Esophagus (tissue), 2 donors: ENCODE data around the gene APBB3. TPM values are rescaled to one million over a fixed set of nuclear protein-coding genes. Genes with fewer than 3 reads are reported as not detected.
"Not testable (repeated sequence)": the region's sequence is repeated elsewhere in the genome, so short reads cannot be mapped to it uniquely, and the experiment has no call there.

Source experiments
- H3K27ac ChIP-seq, 2 donors: one replicate each; pipeline ENCODE4 v1.5.1; 2013; ENCODE audit warnings: low read depth in 2 of 2, mild to moderate bottlenecking in 2 of 2, inconsistent platforms in 1 of 2, low read length in 1 of 2, moderate library complexity in 1 of 2
- H3K27me3 ChIP-seq, 2 donors: one replicate each; pipeline ENCODE4 v1.6.1; 2013; ENCODE audit warnings: low read length in 2 of 2, control low read depth in 1 of 2, mild to moderate bottlenecking in 1 of 2; ENCODE audit not compliant: insufficient read depth in 2 of 2, control insufficient read depth in 1 of 2
- H3K36me3 ChIP-seq, 2 donors: one replicate each; pipeline ENCODE4 v1.6.1; 2013; ENCODE audit warnings: low read length in 1 of 2; ENCODE audit not compliant: control insufficient read depth in 2 of 2, insufficient read depth in 2 of 2
- H3K4me1 ChIP-seq, 2 donors: one replicate each; pipeline ENCODE4 v1.6.1; 2013; ENCODE audit warnings: low read length in 1 of 2; ENCODE audit not compliant: control insufficient read depth in 2 of 2, insufficient read depth in 2 of 2
- H3K4me3 ChIP-seq, 2 donors: one replicate each; pipeline ENCODE4 v1.5.1; 2013; ENCODE audit warnings: low read length in 2 of 2, mild to moderate bottlenecking in 2 of 2, low read depth in 1 of 2, moderate library complexity in 1 of 2
- H3K9me3 ChIP-seq, 2 donors: one replicate each; pipeline ENCODE4 v1.6.1; 2013; ENCODE audit warnings: mild to moderate bottlenecking in 2 of 2, low read depth in 1 of 2, low read length in 1 of 2, moderate library complexity in 1 of 2; ENCODE audit not compliant: control insufficient read depth in 2 of 2, insufficient read depth in 1 of 2
- WGBS, 2 donors: extraction: QIAGEN DNeasy Blood & Tissue Kit; methylation state at CpG; one replicate each; pipeline ENCODE4 v1.1.7; 2013; 5-methylcytosine and 5-hydroxymethylcytosine counted together
- polyA plus RNA-seq, 2 donors: library from polyadenylated mRNA; stranded (reverse); fragments of 200-250 nt; gene quantifications; one replicate each; pipeline ENCODE4 v1.2.3, GENCODE V29; 2013
- donor health status: healthy with polysubstance abuse.
- donor health status: Bipolar disorder and iron deficiency.

Gene APBB3
- polyA plus RNA-seq, 2 donors, result 10.9 to 20.7 TPM

GRCh38 chr5:140598836-140599235, 34.4 kb upstream of the APBB3 start:
- no peaks in the 10 kb centered on the region for H3K36me3 ChIP-seq
- H3K9me3 ChIP-seq, result no peaks in the 10 kb centered on the region
- no peak overlapping the region for H3K27ac ChIP-seq
- no peaks in the 10 kb centered on the region for H3K4me1 ChIP-seq
- H3K4me3 ChIP-seq, result no peak overlapping the region
- 71 to 87% methylated on average over 2 of the region's 2 CpGs for WGBS, 2 donors
- no peaks in the 10 kb centered on the region for H3K27me3 ChIP-seq

- no peaks in the 10 kb centered on the region for H3K4me1 ChIP-seq
- WGBS, 2 donors, result 71 to 76% methylated on average over 1 of the region's 1 CpG
- no peak overlapping the region for H3K4me3 ChIP-seq
- no peak overlapping the region for H3K27ac ChIP-seq
- no peaks in the 10 kb centered on the region for H3K27me3 ChIP-seq
- H3K9me3 ChIP-seq, result no peaks in the 10 kb centered on the region
- H3K36me3 ChIP-seq, result no peaks in the 10 kb centered on the region
Observed at GRCh38 chr5:140596321-140596741, 31.9 kb upstream of the APBB3 start.

DNA sequence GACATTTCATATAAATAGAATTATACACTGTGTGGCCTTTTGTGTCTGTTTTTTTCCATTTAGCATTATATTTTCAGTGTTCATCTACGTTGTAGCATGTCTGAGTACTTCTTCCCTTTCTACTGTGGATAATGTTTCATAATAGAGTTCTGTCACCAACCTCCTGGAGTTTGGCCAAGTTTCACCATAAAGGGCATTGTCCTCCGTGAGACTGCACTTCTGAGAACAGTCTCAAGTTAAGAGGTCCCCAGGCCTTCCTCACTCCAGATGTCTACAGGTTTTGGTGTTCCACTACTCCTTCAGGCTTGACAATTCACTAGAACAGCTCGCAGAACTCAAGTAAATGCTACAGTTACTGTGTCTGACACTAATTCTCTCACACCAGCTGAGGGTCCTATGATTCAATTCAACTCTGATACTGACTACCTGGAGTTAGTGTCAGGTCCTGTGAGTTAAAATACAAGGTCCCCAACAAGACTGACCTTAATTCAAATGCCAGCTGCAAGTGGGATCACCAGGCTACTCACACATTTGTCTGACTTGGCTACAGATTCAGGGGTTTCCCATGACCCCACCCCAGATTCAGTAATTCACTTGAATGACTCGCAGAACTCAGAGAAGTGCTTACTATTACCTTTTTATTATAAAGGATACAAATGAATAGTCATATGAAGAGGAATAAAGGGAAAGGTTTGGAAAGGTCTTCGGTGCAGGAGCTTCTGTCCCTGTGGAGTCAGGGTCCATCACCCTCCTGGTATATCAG, 31.3 kb upstream of the APBB3 start:
- Histone ChIP-seq H3K27ac (peak overlapping the region in 1 of 2 donors; percentile 18), H3K9me3 (no peaks in the 10 kb centered on the region), H3K36me3 (no peaks in the 10 kb centered on the region), H3K27me3 (no peaks in the 10 kb centered on the region), H3K4me3 (no peak overlapping the region), H3K4me1 (peaks cover 0 to 3% of the 10 kb centered on the region in 2 donors)
- 59 to 60% methylated on average over 5 of the region's 5 CpGs for WGBS, 2 donors

DNA sequence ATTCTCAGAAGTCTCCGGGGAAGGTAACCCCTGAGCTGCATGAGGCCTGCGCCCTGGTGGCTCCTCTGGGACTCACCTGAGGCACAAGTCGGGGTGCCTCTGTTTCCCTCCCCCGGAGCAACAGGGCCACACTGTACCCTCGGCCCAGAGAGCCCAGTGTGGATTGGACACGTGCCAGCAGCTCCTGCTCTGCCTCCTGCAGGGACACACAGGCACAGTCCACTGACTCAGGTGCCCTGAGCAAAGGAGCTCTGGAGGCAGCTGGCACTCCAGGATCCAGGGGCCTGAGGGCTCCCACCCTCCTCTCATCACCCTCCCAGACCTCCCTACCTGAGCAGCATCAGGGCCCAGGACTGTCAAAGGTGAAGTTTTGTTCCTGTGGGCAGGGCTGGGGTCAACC, 29.8 kb upstream of the APBB3 start:
- Histone ChIP-seq H3K9me3 (no peaks in the 10 kb centered on the region), H3K27ac (peak overlapping the region in 1 of 2 donors; percentile 40), H3K4me3 (no peak overlapping the region), H3K4me1 (peaks cover 0 to 3% of the 10 kb centered on the region in 2 donors), H3K36me3 (no peaks in the 10 kb centered on the region), H3K27me3 (no peaks in the 10 kb centered on the region)
- 71 to 79% methylated on average over 6 of the region's 6 CpGs for WGBS, 2 donors

DNA sequence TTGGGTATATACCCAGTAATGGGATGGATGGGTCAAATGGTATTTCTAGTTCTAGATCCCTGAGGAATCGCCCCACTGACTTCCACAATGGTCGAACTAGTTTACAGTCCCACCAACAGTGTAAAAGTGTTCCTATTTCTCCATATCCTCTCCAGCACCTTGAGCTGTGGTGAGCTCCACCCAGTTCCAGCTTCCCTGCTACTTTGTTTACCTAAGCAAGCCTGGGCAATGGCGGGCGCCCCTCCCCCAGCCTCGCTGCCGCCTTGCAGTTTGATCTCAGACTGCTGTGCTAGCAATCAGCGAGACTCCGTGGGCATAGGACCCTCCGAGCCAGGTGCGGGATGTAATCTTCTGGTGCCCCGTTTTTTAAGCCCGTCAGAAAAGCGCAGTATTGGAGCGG, 28.7 kb upstream of the APBB3 start:
- not testable (repeated sequence) for H3K4me1 ChIP-seq, H3K27me3 ChIP-seq, H3K4me3 ChIP-seq, H3K9me3 ChIP-seq, H3K36me3 ChIP-seq
- WGBS, 2 donors, result 29 to 37% methylated on average over 10 to 13 of the region's 14 CpGs
- peak overlapping the region in 1 of 2 donors; percentile 22 for H3K27ac ChIP-seq

DNA sequence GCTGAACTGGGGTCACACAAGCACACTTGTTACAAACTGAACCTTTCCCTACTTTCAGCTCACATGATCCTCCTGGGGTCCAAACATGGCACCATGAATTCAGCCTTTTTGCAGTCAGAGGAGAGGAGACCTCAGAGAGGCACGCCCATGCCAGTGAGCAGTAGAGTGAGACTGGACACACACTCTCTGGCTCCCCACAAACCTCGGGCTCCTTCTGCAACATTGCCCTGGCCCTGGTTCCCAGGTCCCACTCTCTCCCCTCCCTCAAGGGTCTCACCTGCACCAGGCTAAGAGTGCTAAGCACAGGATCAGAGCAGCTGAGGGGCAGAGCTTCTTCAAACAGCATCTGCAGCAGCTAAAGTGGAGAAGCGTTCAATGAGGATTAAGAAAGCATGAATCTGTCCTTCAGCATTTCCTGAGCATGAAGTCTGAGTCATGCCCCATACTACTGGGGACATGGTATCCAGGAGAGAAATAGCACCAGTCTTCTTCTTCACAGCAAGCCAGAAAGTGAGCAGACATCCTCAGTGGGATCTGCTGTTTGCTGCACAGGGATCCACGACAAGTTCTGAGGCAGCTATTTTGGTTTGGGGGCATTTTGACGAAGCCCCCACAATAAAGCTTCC, 27.5 kb upstream of the APBB3 start:
- H3K27ac ChIP-seq, result peak overlapping the region in 1 of 2 donors; percentile 14
- WGBS, 2 donors, result 78 to 84% methylated on average over 5 of the region's 5 CpGs
- H3K4me3 ChIP-seq, result no peak overlapping the region
- peaks cover 0 to 3% of the 10 kb centered on the region in 2 donors for H3K4me1 ChIP-seq
- no peaks in the 10 kb centered on the region for H3K9me3 ChIP-seq
- no peaks in the 10 kb centered on the region for H3K27me3 ChIP-seq
- no peaks in the 10 kb centered on the region for H3K36me3 ChIP-seq

- Histone ChIP-seq H3K4me1 (peaks cover 0 to 3% of the 10 kb centered on the region in 2 donors), H3K27me3 (no peaks in the 10 kb centered on the region), H3K9me3 (no peaks in the 10 kb centered on the region), H3K27ac (no peak overlapping the region), H3K36me3 (no peaks in the 10 kb centered on the region), H3K4me3 (no peak overlapping the region)
- WGBS, 2 donors, result 74 to 75% methylated on average over 7 of the region's 7 CpGs
Observed at GRCh38 chr5:140590861-140591260, 26.5 kb upstream of the APBB3 start.

DNA sequence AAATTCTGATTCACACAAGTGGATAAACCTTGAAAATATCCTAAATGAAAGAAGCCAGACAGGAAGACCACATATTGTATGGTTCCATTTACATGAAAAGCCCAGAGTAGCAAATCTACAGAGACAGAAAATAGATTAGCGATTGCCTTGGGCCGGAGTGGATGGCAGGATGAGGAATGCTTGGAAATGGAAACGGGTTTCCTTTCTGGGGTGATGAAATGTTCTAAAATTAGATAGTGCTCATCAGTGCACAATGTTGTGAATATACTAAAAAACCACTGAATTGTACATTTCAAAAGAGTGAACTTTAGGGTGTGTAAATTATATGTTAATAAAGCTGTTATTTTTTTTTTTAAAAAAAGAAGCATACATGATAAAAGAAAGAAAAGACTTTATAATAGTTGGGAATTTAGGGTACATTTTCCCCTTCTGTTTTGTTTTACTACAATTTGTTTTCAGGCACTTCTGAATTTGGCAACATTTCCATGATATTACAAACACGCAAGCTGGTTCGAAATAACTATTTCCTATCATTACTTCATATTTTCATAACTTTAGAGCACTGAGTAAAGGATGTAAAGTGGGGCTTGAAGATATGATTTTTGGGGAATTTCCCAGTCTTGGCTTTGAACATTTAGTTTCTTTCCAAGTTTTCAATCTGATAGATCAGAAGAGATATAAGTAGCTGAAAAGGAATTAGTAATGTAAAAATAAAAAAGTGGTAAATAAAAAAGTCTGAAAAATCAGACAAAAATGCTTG, 24.1 kb upstream of the APBB3 start:
- Histone ChIP-seq H3K27me3 (no peaks in the 10 kb centered on the region), H3K4me3 (no peak overlapping the region), H3K27ac (no peak overlapping the region), H3K9me3 (no peaks in the 10 kb centered on the region), H3K36me3 (no peaks in the 10 kb centered on the region), H3K4me1 (peaks cover 0 to 3% of the 10 kb centered on the region in 2 donors)
- WGBS, 2 donors, result 54 to 61% methylated on average over 5 of the region's 5 CpGs

GRCh38 chr5:140587495-140587894, 23.1 kb upstream of the APBB3 start:
- Histone ChIP-seq H3K4me3 (no peak overlapping the region), H3K4me1 (peaks cover 0 to 3% of the 10 kb centered on the region in 2 donors), H3K36me3 (no peaks in the 10 kb centered on the region), H3K9me3 (no peaks in the 10 kb centered on the region), H3K27ac (no peak overlapping the region), H3K27me3 (no peaks in the 10 kb centered on the region)
- WGBS, 2 donors, result 93 to 94% methylated on average over 1 of the region's 1 CpG
